IMR-90 (cell line): Measurements from ENCODE around the gene DCAF6. TPM values are rescaled to one million over a fixed set of nuclear protein-coding genes. Genes with fewer than 3 reads are reported as not detected.

Source experiments
- ATAC-seq: fragments of 200-7000 bp; cut with Tn5 transposase; 2 replicates; pipeline ENCODE4 v1.9.1; 2020; ENCODE audit warnings: low read depth, mild to moderate bottlenecking, moderate library complexity
- BruUV-seq: library from RNA; stranded (reverse); fragments of 400-500 nt; replicated peaks from 2 replicates; lab custom pipeline; 2021; lab: Mats Ljungman, UMichigan
- CTCF ChIA-PET: fragments of 300-600 bp; formaldehyde crosslinking; extraction: SDS; loops from one replicate; lab custom pipeline; 2021; ENCODE audit warnings: antibody characterized with exemption; lab: Yijun Ruan, JAX
- POLR2A ChIA-PET: fragments of 300-600 bp; sonication (Branson Sonifier 250); formaldehyde crosslinking; loops from one replicate; lab custom pipeline; 2022; ENCODE audit warnings: antibody characterized with exemption; ENCODE audit not compliant: unreplicated experiment; lab: Charles Lee
- DNase-seq: peaks from one replicate; pipeline ENCODE4 v3.0.0; 2013
- H2AFZ ChIP-seq: replicated peaks from 2 replicates; pipeline ENCODE3; 2013; ENCODE audit warnings: low read length, mild to moderate bottlenecking; ENCODE audit not compliant: poor library complexity
- H2AK5ac ChIP-seq: 2 replicates; pipeline ENCODE4 v1.6.1; 2013; ENCODE audit warnings: low read depth, low read length, inconsistent platforms
- H2AK9ac ChIP-seq: replicated peaks from 2 replicates; pipeline ENCODE3; 2013; ENCODE audit warnings: mild to moderate bottlenecking, low read depth, low read length, moderate library complexity; ENCODE audit not compliant: poor library complexity
- H2BK120ac ChIP-seq: 2 replicates; pipeline ENCODE4 v1.6.1; 2013; ENCODE audit warnings: low read depth, low read length, inconsistent platforms
- H2BK15ac ChIP-seq: 3 replicates; pipeline ENCODE4 v1.6.1; 2013; ENCODE audit warnings: low read depth, low read length, inconsistent platforms
- H2BK20ac ChIP-seq: 2 replicates; pipeline ENCODE4 v1.6.1; 2013; ENCODE audit warnings: low read depth, mild to moderate bottlenecking, inconsistent platforms, low read length, moderate library complexity
- H2BK5ac ChIP-seq: 2 replicates; pipeline ENCODE4 v1.6.1; 2013; ENCODE audit warnings: mild to moderate bottlenecking, low read depth, low read length, inconsistent platforms; ENCODE audit not compliant: poor library complexity, severe bottlenecking
- H3K14ac ChIP-seq: replicated peaks from 2 replicates; pipeline ENCODE4 v1.6.1; 2013; ENCODE audit warnings: low read depth, low read length, inconsistent platforms
- H3K18ac ChIP-seq: 2 replicates; pipeline ENCODE4 v1.6.1; 2013; ENCODE audit warnings: low read depth, low read length, control low read depth
- H3K23ac ChIP-seq: 2 replicates; pipeline ENCODE4 v1.6.1; 2013; ENCODE audit warnings: low read depth, low read length, inconsistent platforms
- H3K27ac ChIP-seq: 2 replicates; pipeline ENCODE4 v1.5.1; 2013; ENCODE audit warnings: mild to moderate bottlenecking, control low read depth, low read length; ENCODE audit not compliant: insufficient read depth
- H3K27me3 ChIP-seq: 2 replicates; pipeline ENCODE4 v1.6.1; 2013; ENCODE audit warnings: low read length; ENCODE audit not compliant: control insufficient read depth, insufficient read depth
- H3K36me3 ChIP-seq: 2 replicates; pipeline ENCODE4 v1.6.1; 2013; ENCODE audit warnings: low read length, mixed read lengths; ENCODE audit not compliant: control insufficient read depth, insufficient read depth
- H3K4ac ChIP-seq: 2 replicates; pipeline ENCODE4 v1.6.1; 2013; ENCODE audit warnings: low read depth, low read length, inconsistent platforms
- H3K4me1 ChIP-seq: 2 replicates; pipeline ENCODE4 v1.6.1; 2013; ENCODE audit warnings: low read length, mixed read lengths; ENCODE audit not compliant: control insufficient read depth, insufficient read depth
- H3K4me2 ChIP-seq: 2 replicates; pipeline ENCODE4 v1.6.1; 2013; ENCODE audit warnings: low read depth, mild to moderate bottlenecking, control low read depth, low read length, moderate library complexity
- H3K4me3 ChIP-seq: 2 replicates; pipeline ENCODE4 v1.5.1; 2013; ENCODE audit warnings: low read depth, mild to moderate bottlenecking, control low read depth, low read length, moderate library complexity; ENCODE audit not compliant: insufficient read depth
- H3K56ac ChIP-seq: 2 replicates; pipeline ENCODE4 v1.6.1; 2013; ENCODE audit warnings: low read length, inconsistent platforms; ENCODE audit not compliant: insufficient read depth; ENCODE audit errors: extremely low read depth
- H3K79me1 ChIP-seq, 2 experiments: 2 replicates each; pipeline ENCODE4 v1.6.1; 2013; ENCODE audit warnings: low read length in 2 of 2, inconsistent platforms in 1 of 2, low read depth in 1 of 2
- H3K9ac ChIP-seq: 2 replicates; pipeline ENCODE4 v1.6.1; 2013; ENCODE audit warnings: low read depth, low read length, control low read depth
- H3K9me1 ChIP-seq: 2 replicates; pipeline ENCODE4 v1.6.1; 2013; ENCODE audit warnings: low read length, inconsistent platforms; ENCODE audit not compliant: insufficient read depth
- H3K9me3 ChIP-seq: 2 replicates; pipeline ENCODE4 v1.6.1; 2013; ENCODE audit warnings: low read length; ENCODE audit not compliant: control insufficient read depth, insufficient read depth
- H4K20me1 ChIP-seq: 2 replicates; pipeline ENCODE4 v1.6.1; 2013; ENCODE audit warnings: low read length, inconsistent platforms; ENCODE audit not compliant: insufficient read depth
- H4K5ac ChIP-seq: 2 replicates; pipeline ENCODE4 v1.6.1; 2013; ENCODE audit warnings: mild to moderate bottlenecking, low read depth, low read length, control low read depth
- H4K8ac ChIP-seq, 2 experiments: 2 replicates each; pipeline ENCODE4 v1.6.1; 2013; ENCODE audit warnings: low read depth in 2 of 2, low read length in 2 of 2, control low read depth in 1 of 2, inconsistent platforms in 1 of 2
- H4K91ac ChIP-seq: 2 replicates; pipeline ENCODE4 v1.6.1; 2013; ENCODE audit warnings: low read depth, low read length, inconsistent platforms; ENCODE audit not compliant: insufficient read depth
- BHLHE40 ChIP-seq: fragments of 150-350 bp; IDR thresholded peaks from 2 replicates; pipeline ENCODE4 v1.6.1; 2016; ENCODE audit warnings: mild to moderate bottlenecking, low read depth, low read length
- CEBPB ChIP-seq: IDR thresholded peaks from 2 replicates; pipeline ENCODE4 v1.6.1; 2012; ENCODE audit warnings: low read depth, low read length, improper control_type of control experiment
- CHD1 ChIP-seq: IDR thresholded peaks from 2 replicates; pipeline ENCODE4 v1.6.1; 2012; ENCODE audit warnings: low read depth, low read length, improper control_type of control experiment
- FOS ChIP-seq: fragments of 150-350 bp; IDR thresholded peaks from 2 replicates; pipeline ENCODE4 v1.6.1; 2016; ENCODE audit warnings: low read depth, low read length
- MAFK ChIP-seq: IDR thresholded peaks from 2 replicates; pipeline ENCODE4 v1.6.1; 2012; ENCODE audit warnings: low read depth, low read length, improper control_type of control experiment
- MAZ ChIP-seq: IDR thresholded peaks from 2 replicates; pipeline ENCODE4 v1.6.1; 2012; ENCODE audit warnings: low read depth, mild to moderate bottlenecking, low read length, improper control_type of control experiment, moderate library complexity, borderline replicate concordance
- MXI1 ChIP-seq: IDR thresholded peaks from 2 replicates; pipeline ENCODE4 v1.6.1; 2012; ENCODE audit warnings: low read depth, mild to moderate bottlenecking, low read length, moderate library complexity, borderline replicate concordance
- NFE2L2 ChIP-seq: fragments of 150-350 bp; IDR thresholded peaks from 2 replicates; pipeline ENCODE4 v1.6.1; 2016; ENCODE audit warnings: low read depth, mild to moderate bottlenecking, low read length
- POLR2A ChIP-seq: IDR thresholded peaks from 2 replicates; pipeline ENCODE4 v1.6.1; 2012; ENCODE audit warnings: mild to moderate bottlenecking, low read depth, low read length
- RAD21 ChIP-seq: IDR thresholded peaks from 2 replicates; pipeline ENCODE4 v1.6.1; 2012; ENCODE audit warnings: low read length, improper control_type of control experiment
- RCOR1 ChIP-seq: IDR thresholded peaks from 2 replicates; pipeline ENCODE4 v1.6.1; 2012; ENCODE audit warnings: mild to moderate bottlenecking, low read length, improper control_type of control experiment; ENCODE audit not compliant: insufficient replicate concordance
- RFX5 ChIP-seq: IDR thresholded peaks from 2 replicates; pipeline ENCODE4 v1.8.0; 2012; ENCODE audit warnings: low read depth, mild to moderate bottlenecking, low read length, moderate library complexity
- SMC3 ChIP-seq: fragments of 150-350 bp; IDR thresholded peaks from 2 replicates; pipeline ENCODE4 v1.6.1; 2016; ENCODE audit warnings: low read depth, mild to moderate bottlenecking, antibody characterized with exemption, low read length, moderate library complexity
- WGBS, 2 experiments: methylation state at CpG; one replicate each; pipeline versions ENCODE4 v1.1.5 to v1.1.7; 2013; ENCODE audit warnings: missing lambda C conversion rate in 2 of 2; ENCODE audit not compliant: insufficient read length in 1 of 2; ENCODE audit errors: extremely low coverage in 2 of 2; 5-methylcytosine and 5-hydroxymethylcytosine counted together
- dilution Hi-C: fragments of 300-500 bp; cut with HindIII; formaldehyde crosslinking; loops from one replicate; pipeline ENCODE4 v1.14.3; 2018; ENCODE audit warnings: low sequenced_read_pairs; ENCODE audit not compliant: unreplicated experiment
- in situ Hi-C: fragments of 300-500 bp; cut with MboI; formaldehyde crosslinking; loops from 3 replicates; pipeline ENCODE4 v1.14.3; 2019; ENCODE audit warnings: low sequenced_read_pairs, inconsistent platforms, mixed read lengths
- intact Hi-C: fragments of 100-400 bp; cut with micrococcal nuclease; formaldehyde crosslinking; loops from 2 replicates; pipeline ENCODE4 v1.10.0; 2022
- polyA plus RNA-seq, 3 experiments: library from polyadenylated mRNA; depleted of rRNA; stranded (reverse); fragments of >200 nt; gene quantifications; 2 replicates each; pipeline ENCODE4 v1.2.3, GENCODE V29; 2012; ENCODE audit warnings: low replicate concordance in 1 of 3
- total RNA-seq: library from RNA; depleted of rRNA; stranded (reverse); fragments of >200 nt; gene quantifications from 2 replicates; pipeline ENCODE4 v1.2.3, GENCODE V29; 2012
- TF ChIP-seq, protein P1 (sequence below): conservative IDR thresholded peaks from 2 replicates; pipeline ENCODE4 v1.5.1; 2012; ENCODE audit warnings: mild to moderate bottlenecking, low read depth, low read length, improper control_type of control experiment
- TF ChIP-seq, protein P2 (sequence below): fragments of 150-350 bp; IDR thresholded peaks from 2 replicates; pipeline ENCODE4 v1.6.1; 2017; ENCODE audit warnings: mild to moderate bottlenecking, antibody characterized with exemption, low read length, low read depth
- TF ChIP-seq, protein P3 (sequence below): fragments of 150-350 bp; IDR thresholded peaks from 2 replicates; pipeline ENCODE4 v1.6.1; 2016; ENCODE audit warnings: low read depth, mild to moderate bottlenecking, low read length, moderate library complexity, borderline replicate concordance

DCAF6 gene
- total and polyA plus RNA-seq, 2 of the 4 experiments (the other 2 are of a cell fraction): 60.4 to 88.7 TPM

DNA sequence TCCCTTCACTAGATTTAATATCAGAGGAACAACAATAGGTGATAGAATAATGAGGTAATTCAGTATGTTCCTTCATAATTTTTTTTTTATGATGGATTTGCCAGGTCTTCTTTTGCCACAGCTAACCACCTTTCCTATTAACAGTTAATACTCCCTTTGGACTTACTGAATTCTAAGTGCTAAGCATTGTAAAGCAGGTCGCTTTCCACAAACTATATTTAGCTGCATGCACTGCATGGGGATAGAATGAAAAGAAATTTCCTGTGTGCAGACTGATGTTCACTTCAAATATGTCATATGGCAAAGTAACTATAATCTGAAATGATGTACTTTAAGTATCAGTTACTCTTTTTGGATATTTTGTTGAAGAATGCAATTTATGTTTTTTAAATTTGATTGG lies 114.4 kb downstream of the DCAF6 start:
- no peak overlapping the region for H3K9ac ChIP-seq
- H3K23ac ChIP-seq: no peak overlapping the region
- no peak overlapping the region for H4K8ac ChIP-seq
- H2BK5ac ChIP-seq: no peak overlapping the region
- H3K18ac ChIP-seq: no peak overlapping the region
- no peak overlapping the region for H2BK20ac ChIP-seq
- H4K20me1 ChIP-seq: no peaks in the 10 kb centered on the region; the same call in 1 of the 2 replicates
- no peak overlapping the region for H2BK120ac ChIP-seq
- H3K9me1 ChIP-seq: no peaks in the 10 kb centered on the region
- ChIA-PET CTCF (interaction anchor here (1.8 kb wide), 1 partner anchor 31 kb away, joined by 5 read pairs; no protein-coding TSS in a partner anchor), POLR2A (no interaction called here)
- H3K27me3 ChIP-seq: no peaks in the 10 kb centered on the region
- WGBS, 2 experiments: no CpG with 5 or more reads among the region's 1 CpG
- no peak overlapping the region for H2AK9ac ChIP-seq
- DNase-seq: no peak
- no peak overlapping the region for H3K4ac ChIP-seq
- no peak overlapping the region for H2AFZ ChIP-seq
- no peak overlapping the region for H3K4me2 ChIP-seq
- H4K91ac ChIP-seq: no peak overlapping the region
- H2AK5ac ChIP-seq: no peak overlapping the region
- TF ChIP-seq FOS (no peak), NFE2L2 (no peak), RCOR1 (no peak), MXI1 (no peak), BHLHE40 (no peak), MAZ (no peak), MAFK (no peak), CEBPB (no peak), POLR2A (no peak), SMC3 (no peak), RFX5 (no peak), RAD21 (no peak), CHD1 (no peak)
- TF ChIP-seq, protein P1, sequence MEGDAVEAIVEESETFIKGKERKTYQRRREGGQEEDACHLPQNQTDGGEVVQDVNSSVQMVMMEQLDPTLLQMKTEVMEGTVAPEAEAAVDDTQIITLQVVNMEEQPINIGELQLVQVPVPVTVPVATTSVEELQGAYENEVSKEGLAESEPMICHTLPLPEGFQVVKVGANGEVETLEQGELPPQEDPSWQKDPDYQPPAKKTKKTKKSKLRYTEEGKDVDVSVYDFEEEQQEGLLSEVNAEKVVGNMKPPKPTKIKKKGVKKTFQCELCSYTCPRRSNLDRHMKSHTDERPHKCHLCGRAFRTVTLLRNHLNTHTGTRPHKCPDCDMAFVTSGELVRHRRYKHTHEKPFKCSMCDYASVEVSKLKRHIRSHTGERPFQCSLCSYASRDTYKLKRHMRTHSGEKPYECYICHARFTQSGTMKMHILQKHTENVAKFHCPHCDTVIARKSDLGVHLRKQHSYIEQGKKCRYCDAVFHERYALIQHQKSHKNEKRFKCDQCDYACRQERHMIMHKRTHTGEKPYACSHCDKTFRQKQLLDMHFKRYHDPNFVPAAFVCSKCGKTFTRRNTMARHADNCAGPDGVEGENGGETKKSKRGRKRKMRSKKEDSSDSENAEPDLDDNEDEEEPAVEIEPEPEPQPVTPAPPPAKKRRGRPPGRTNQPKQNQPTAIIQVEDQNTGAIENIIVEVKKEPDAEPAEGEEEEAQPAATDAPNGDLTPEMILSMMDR: no peak
- TF ChIP-seq, protein P2, sequence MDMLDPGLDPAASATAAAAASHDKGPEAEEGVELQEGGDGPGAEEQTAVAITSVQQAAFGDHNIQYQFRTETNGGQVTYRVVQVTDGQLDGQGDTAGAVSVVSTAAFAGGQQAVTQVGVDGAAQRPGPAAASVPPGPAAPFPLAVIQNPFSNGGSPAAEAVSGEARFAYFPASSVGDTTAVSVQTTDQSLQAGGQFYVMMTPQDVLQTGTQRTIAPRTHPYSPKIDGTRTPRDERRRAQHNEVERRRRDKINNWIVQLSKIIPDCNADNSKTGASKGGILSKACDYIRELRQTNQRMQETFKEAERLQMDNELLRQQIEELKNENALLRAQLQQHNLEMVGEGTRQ: no peak
- TF ChIP-seq, protein P3, sequence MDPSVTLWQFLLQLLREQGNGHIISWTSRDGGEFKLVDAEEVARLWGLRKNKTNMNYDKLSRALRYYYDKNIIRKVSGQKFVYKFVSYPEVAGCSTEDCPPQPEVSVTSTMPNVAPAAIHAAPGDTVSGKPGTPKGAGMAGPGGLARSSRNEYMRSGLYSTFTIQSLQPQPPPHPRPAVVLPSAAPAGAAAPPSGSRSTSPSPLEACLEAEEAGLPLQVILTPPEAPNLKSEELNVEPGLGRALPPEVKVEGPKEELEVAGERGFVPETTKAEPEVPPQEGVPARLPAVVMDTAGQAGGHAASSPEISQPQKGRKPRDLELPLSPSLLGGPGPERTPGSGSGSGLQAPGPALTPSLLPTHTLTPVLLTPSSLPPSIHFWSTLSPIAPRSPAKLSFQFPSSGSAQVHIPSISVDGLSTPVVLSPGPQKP: no peak
- H2BK15ac ChIP-seq: no peak overlapping the region
- no peak overlapping the region for H3K56ac ChIP-seq
- no peak for ATAC-seq
- H4K5ac ChIP-seq: no peak overlapping the region
- no TSS peak for BruUV-seq
- peaks cover 0 to 21% of the 10 kb centered on the region in 2 experiments; a peak in 3 of 4 replicates for H3K79me1 ChIP-seq
- H3K27ac ChIP-seq: no peak overlapping the region
- H3K9me3 ChIP-seq: no peaks in the 10 kb centered on the region
- H3K4me1 ChIP-seq: peaks cover 3% of the 10 kb centered on the region
- H3K36me3 ChIP-seq: peaks cover 2% of the 10 kb centered on the region; the same call in 1 of the 2 replicates
- dilution Hi-C loops (no loop called here), in situ Hi-C loops (no loop called here), intact Hi-C loops (loop anchor here (10.0 kb wide), 1 partner anchor 46 kb away; no protein-coding TSS in a partner anchor)
- no peak overlapping the region for H3K4me3 ChIP-seq
- no peak overlapping the region for H3K14ac ChIP-seq
